GM18870 (cell line): ENCODE measurements around the gene LHX3.
"Not testable (repeated sequence)": the region's sequence is repeated elsewhere in the genome, so short reads cannot be mapped to it uniquely, and the experiment has no call there.

ENCODE experiments used
- ATAC-seq: cut with Tn5 transposase; IDR thresholded peaks from one replicate; pipeline ENCODE4 v1.9.1; 2021; ENCODE audit warnings: moderate library complexity; ENCODE audit not compliant: unreplicated experiment

The LHX3 gene

GRCh38 chr9:136242248-136242647, 37.3 kb upstream of the LHX3 start:
- no peak for ATAC-seq

DNA sequence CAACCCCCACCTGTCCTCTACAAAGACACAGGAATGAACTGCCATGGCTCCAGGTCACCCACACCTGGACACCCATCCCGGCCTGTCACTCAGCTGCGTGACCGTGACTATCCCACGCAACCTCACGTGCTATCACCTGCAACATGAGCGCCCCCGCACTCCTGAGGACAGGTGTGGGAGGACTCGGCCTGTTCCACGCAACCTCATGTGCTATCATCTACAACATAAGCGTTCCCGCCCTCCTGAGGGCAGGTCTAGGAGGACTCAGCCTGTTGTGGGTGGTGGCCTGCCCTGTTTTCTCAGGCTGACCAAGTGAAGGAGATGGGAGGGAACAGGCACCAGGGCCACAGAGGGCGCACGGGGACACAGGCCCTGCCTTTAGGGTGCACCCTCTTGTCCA, 36.6 kb upstream of the LHX3 start:
- ATAC-seq = no peak

DNA sequence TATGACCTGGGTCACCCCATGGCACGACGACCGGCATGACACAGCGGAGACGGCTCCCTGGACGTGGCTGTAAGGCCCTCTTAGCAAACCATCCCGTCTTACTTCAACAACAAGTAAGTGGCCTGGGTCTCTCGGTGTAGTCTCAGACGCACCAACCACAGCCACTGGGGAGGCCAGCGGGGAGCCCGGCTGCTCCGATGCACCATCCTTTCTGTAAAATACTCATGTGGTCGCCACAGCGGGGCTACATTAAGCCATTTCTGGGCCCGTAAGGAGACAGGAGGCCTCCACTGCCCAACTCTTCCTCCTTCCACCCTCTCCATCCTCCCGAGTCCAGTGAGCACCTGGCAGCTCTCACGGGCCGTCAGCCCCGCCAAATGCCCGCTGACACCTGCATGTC, 36.0 kb upstream of the LHX3 start:
- no peak for ATAC-seq

DNA sequence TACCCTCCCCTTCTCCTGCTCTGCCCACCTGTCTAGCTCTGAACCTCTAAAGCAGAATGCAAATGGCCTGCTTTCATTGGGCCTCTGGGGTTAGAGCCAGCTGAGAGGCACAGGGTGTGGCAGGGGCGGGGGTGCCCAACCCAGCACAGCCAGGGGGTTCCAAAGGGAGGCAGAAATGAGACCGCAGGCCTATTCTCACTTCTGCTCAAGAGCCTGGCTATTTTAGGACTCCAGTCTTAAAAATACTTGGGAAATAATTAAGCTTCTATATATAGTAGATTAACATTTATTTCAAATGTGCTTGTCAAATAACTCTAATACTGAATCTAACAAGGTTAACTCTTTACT, 35.0 kb upstream of the LHX3 start:
- ATAC-seq = no peak

GRCh38 chr9:136239135-136239982, 34.4 kb upstream of the LHX3 start:
- ATAC-seq = no peak

DNA sequence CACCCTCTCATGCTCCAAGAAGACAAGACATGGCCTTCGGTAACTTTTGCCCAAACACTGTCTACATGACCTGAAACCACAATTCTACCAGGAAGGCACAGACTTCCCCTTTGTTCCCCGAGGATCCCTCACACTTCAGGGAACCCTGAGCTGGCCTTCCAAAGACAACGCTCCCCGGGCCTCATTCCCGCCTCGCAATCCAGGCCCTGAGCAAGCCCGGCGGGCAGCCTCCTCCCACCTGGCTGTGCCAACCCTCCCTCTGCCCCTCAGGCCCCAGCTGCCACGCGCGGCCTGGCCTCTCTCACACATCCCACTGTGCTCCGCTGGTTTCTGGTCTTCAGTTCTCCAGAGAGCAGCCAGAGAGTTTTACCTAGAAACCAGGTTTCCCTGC, 33.4 kb upstream of the LHX3 start:
- no peak for ATAC-seq

DNA sequence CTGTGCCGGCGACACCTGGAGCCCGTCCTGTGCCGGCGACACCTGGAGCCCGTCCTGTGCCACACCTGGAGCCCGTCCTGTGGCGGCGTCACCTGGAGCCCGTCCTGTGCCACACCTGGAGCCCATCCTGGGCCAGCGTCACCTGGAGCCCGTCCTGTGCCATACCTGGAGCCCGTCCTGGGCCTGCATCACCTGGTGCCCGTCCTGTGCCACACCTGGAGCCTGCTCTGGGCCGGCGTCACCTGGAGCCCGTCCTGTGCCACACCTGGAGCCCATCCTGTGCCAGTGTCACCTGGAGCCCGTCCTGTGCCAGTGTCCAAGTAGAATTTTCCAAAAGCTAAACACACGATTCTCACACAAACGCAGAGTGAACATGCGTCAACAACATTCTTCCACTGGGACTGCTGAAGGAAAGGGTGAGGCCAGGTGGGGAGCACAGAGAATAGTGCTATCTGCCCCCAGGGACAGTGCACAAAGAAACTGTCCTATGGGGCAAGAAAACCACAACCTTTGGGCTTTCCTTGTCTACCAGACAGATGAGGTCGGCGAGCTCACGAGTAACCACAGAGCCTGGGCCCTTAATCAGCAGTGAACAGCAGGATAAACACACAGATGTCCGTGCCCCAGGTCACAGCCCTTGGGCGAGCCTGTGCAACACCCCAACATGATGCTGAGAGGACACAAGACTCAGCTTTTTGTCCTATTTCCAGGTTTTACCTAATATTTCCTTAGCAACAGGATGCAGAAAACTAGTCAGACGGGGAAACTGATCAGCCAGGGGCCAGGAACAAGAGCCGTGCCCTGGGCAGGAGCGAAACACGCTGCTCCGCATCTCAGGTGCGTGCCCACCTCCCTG, 32.8 kb upstream of the LHX3 start:
- no peak for ATAC-seq

- ATAC-seq = not testable (repeated sequence)
Observed at GRCh38 chr9:136236471-136237410, 31.8 kb upstream of the LHX3 start.

DNA sequence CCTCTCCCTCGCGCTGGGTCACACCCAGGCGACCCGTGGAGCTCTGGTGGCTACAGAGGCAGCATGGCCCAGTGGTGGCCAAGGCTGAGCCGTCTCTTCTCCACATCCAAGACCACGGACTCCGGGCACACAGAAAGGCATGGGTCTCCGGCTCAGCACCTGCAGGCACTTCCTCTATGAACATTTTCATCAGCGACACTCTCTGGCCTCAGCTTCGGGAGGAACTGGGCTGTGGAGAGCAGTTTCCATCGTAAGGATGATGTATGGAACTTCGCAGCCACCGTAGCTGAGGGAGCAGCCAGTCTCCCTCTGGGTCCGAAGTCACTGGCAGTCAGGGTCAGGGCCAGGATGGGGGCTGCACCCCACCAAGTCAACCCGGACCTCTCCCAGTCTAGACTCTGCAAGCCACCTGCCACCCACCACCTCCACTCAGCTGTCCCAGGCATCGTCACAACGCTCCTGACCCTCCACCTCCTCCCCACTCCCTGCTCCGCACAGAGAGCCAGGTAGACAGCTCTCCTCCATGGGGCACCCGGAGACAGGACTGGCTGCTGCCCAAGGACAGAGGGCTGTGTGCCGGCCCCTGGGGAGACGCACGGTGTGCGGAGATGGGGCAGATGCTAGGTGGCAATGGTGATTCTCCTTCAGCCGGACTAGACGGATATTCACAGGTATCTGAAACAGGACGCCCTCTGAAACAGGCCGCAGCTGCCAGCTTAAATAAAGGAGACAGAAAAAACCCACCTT, 31.0 kb upstream of the LHX3 start:
- ATAC-seq = no peak

DNA sequence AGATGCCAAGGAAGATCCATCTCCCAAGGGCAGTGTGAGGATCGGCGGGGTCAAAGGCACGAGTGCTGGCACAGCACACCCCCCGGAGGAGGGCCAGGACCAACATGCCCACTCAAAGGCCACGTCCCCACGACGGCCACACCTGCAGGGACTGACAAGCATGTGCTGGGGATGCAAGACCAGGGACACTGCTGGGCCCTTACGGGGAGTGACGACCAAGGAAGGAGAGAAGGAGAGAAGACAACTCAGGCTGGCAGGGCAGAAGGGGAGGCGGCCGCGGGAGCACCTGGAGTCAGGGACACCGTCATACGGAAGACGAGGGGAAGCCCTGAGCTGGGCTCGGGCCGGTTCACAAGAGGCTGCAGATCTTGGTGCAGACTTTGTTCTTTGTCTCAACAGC, 30.2 kb upstream of the LHX3 start:
- ATAC-seq = no peak

GRCh38 chr9:136234597-136234996, 29.7 kb upstream of the LHX3 start:
- ATAC-seq = no peak

- no peak for ATAC-seq
Observed at GRCh38 chr9:136233868-136234267, 28.9 kb upstream of the LHX3 start.

- no peak for ATAC-seq
Observed at GRCh38 chr9:136233411-136233810, 28.5 kb upstream of the LHX3 start.

DNA sequence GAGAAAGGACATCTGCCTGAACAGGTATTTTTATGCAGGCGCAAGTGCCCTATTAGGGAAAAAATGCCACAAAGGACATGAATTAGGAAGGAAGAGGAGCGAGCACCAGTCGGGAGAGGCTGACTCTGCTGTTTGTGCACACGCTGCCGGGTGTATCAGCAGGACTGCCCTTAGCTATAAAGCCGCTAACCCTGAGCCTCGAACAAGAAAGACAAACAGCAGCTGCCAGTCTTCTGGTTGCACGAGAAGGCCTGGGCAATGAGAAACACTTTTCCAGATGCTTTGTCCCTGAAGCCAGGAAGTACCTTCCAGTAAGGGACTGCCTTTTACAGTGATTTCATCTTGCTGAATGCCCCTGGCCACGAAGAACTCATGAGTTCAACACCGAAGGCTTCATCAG, 28.0 kb upstream of the LHX3 start:
- no peak for ATAC-seq

DNA sequence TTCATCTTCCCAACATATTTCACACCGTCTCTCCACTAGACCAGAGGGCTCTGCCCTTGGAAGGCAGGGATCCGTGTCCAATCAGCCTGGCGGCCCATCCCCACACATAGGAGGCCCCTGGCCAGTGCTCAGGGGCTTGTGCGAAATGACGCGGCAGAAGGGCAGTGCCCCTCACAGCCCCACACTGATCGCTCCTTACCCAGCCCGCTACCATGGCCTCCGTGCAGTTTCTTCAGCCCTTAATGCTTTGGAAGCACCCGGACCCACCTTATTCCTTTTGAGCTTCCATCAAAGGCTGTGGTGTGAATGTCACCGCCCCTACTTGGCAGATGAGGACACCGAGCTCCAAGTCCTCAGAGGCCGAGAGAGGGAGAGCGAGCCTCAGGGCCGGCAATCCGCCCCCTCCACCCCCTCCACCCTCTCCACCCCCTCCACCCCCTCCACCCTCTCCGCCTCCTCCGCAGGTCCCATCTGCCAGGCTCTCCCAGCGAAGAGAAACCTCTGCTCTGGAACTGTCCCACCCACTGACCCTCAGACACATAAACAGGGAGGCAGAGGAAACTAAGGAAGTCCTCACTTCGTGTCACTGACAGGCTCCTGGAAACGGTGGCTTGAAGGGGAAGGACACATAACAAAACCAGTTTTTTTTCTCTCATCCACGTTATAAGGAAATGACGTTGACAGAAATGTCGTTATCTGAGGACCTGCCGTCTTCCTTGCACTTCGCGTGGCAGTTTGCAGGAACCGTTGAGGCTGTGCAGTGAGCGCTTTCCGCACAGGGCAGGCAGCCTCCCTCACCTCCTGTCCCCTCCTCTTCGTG, 26.8 kb upstream of the LHX3 start:
- ATAC-seq = no peak

- no peak for ATAC-seq
Observed at GRCh38 chr9:136230773-136231172, 25.8 kb upstream of the LHX3 start.

DNA sequence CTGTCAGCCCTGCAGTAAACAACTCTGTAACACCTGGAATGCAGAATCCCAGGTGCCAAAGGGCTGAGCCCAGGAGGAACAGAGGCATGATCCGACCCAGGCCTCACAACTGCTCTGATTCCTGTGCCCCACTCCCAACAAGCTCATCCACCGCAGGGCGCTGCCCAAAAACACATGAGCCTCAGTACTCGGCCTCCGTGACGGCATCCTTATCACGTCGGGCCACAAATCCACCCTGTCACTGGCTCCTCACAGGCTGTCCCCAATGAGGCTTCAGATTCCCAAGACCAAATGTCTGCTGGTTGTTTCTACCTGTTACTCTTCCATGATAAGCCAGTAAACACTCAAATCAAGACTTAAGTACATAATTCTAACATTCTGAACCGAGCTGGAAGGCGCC, 25.4 kb upstream of the LHX3 start:
- no peak for ATAC-seq

- ATAC-seq = no peak
Observed at GRCh38 chr9:136229096-136230065, 24.5 kb upstream of the LHX3 start.
